Activated T-cell treated with anti-CD3 and anti-CD28 coated beads, Interleukin-2, amount 50 U/mL, for 24 hours (primary cell): ENCODE data around the gene FGD5.

Experiments used
- DNase-seq: peaks from one replicate; pipeline ENCODE4 v3.0.0-alpha.2; 2020
- H3K27ac Mint-ChIP-seq: 2 replicates; pipeline ENCODE4 v1.8.0; 2020; ENCODE audit warnings: mild to moderate bottlenecking, mixed read lengths
- H3K27me3 Mint-ChIP-seq: 2 replicates; pipeline ENCODE4 v1.8.0; 2020; ENCODE audit warnings: mixed read lengths
- H3K36me3 Mint-ChIP-seq: 2 replicates; pipeline ENCODE4 v1.8.0; 2020; ENCODE audit warnings: low read depth, mixed read lengths
- H3K4me1 Mint-ChIP-seq: 2 replicates; pipeline ENCODE4 v1.8.0; 2020; ENCODE audit warnings: low read depth, mixed read lengths
- H3K4me3 Mint-ChIP-seq: 2 replicates; pipeline ENCODE4 v1.8.0; 2020; ENCODE audit warnings: mild to moderate bottlenecking, moderate library complexity, mixed read lengths
- H3K9me3 Mint-ChIP-seq: 2 replicates; pipeline ENCODE4 v1.8.0; 2020; ENCODE audit warnings: mixed read lengths

FGD5 gene

DNA sequence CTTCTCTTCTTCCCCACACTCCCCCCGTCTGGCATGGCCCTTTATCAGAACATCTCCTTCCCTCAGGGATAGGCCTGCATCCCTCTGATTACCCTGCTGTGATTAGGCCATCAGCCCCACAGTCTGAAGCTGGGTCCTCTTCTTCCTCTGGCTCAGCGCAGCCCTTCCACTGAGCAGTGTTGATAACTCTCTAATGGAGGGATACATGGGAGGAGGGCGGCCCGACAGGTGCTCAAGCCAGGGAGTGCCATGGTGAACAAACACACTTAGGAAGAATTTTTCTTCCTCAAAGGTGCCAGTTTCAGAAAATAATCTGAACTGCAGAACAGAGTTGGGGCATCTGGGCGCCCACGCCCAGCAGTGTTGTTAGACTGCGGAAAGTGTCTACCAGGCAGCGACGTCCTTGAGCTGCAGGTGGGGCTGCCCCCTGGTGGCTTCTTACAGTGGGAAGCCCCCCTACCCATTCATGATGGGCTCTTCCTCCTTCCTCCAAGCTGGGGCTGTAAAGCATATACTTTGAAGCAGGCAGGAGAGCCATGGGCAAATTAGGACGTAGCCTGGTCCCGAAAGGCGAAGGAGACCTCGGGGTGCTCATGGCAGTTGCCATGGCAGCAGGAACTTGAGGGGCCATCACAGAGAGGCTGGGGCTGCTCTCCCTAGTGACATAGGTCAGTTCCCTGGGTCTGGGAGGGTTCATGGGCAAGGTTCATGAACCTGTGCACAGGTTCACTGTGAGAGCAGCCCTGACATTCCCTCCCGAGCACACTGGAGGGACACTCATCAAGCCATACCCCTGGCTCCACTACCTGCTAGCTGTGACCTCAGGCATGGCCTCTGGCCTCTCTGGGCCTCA, 95.4 kb downstream of the FGD5 start:
- DNase-seq, result no peak
- no peaks in the 10 kb centered on the region for H3K4me1 Mint-ChIP-seq
- no peak overlapping the region for H3K4me3 Mint-ChIP-seq
- peaks cover 4% of the 10 kb centered on the region for H3K27me3 Mint-ChIP-seq
- H3K36me3 Mint-ChIP-seq, result no peaks in the 10 kb centered on the region
- H3K9me3 Mint-ChIP-seq, result no peaks in the 10 kb centered on the region
- H3K27ac Mint-ChIP-seq, result no peak overlapping the region

DNA sequence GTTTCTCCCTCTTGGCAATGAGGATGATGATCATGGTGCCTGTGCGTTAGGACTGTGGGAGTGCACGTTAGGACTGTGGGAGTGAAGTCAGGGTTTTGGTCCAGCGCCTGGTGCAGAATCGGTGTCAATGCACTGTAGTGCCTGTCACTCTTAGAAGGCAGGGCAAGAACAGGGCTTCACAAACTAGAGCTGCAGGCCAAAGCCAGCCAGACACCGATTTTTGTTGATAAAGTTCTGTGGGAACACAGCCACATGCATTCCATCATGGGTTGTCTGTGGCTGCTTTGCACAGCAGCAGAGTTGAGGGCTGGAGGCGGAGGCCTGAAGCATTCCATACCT, 96.0 kb downstream of the FGD5 start:
- no peak overlapping the region for H3K4me3 Mint-ChIP-seq

DNA sequence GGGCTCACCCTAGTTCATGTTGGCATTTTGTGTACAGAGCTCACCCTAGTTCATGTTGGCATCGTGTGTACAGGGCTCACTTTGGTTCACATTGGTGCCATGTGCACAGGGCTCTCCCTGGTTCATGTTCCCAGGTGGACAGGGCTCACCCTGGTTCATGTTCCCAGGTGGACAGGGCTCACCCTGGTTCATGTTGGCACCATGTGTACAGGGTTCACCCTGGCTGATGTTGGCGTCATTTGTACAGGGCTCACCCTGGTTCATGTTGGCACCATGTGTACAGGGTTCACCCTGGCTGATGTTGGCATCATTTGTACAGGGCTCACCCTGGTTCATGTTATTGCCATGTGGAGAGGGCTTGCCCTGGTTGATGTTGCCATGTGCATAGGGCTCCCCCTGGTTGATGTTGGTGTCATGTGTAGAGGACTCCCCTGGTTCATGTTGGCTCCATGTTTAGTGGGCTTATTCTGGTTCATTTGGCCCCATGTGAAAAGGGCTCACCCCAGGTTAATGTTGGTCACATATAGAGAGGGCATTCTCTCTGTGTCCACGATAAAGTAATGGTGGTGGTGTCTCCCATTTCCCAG, 97.0 kb downstream of the FGD5 start:
- Mint-ChIP-seq H3K4me3 (no peak overlapping the region), H3K9me3 (no peaks in the 10 kb centered on the region), H3K4me1 (no peaks in the 10 kb centered on the region), H3K27ac (no peak overlapping the region), H3K36me3 (no peaks in the 10 kb centered on the region), H3K27me3 (peaks cover 4% of the 10 kb centered on the region)
- DNase-seq, result no peak

More for the DNA sequence above, 96.0 kb downstream of the FGD5 start:
- no peak for DNase-seq
- H3K36me3 Mint-ChIP-seq, result no peaks in the 10 kb centered on the region
- no peaks in the 10 kb centered on the region for H3K4me1 Mint-ChIP-seq
- no peak overlapping the region for H3K27ac Mint-ChIP-seq
- H3K27me3 Mint-ChIP-seq, result peaks cover 4% of the 10 kb centered on the region
- H3K9me3 Mint-ChIP-seq, result no peaks in the 10 kb centered on the region

- no peaks in the 10 kb centered on the region for H3K36me3 Mint-ChIP-seq
- no peaks in the 10 kb centered on the region for H3K9me3 Mint-ChIP-seq
- H3K4me3 Mint-ChIP-seq, result no peak overlapping the region
- no peak overlapping the region for H3K27ac Mint-ChIP-seq
- H3K27me3 Mint-ChIP-seq, result peaks cover 4% of the 10 kb centered on the region
- DNase-seq, result no peak
- H3K4me1 Mint-ChIP-seq, result no peaks in the 10 kb centered on the region
Observed at GRCh38 chr3:14918356-14918860, 99.6 kb downstream of the FGD5 start.

DNA sequence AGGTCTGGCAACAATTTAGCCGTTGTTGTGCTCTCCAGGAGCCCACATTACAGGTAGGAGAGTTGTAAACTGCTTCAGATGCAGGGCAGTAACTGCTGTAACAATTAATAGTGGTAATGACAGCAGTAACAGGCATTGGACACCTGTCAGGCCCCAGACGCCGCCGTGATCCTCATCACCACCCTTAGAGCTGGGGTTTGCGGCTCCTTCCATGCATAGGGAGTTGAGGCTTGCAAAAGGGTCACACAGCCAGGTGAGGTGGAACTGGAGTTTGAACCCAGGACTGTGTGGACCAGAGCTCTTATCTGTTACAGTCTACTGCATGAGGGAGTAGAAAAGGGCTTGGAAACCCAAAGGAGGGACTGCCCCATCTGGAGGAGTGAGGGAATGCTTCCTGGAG, 101.8 kb downstream of the FGD5 start:
- Mint-ChIP-seq H3K27me3 (no peaks in the 10 kb centered on the region), H3K9me3 (no peaks in the 10 kb centered on the region), H3K36me3 (no peaks in the 10 kb centered on the region), H3K27ac (no peak overlapping the region), H3K4me1 (no peaks in the 10 kb centered on the region), H3K4me3 (no peak overlapping the region)
- no peak for DNase-seq

GRCh38 chr3:14921034-14921616, 102.4 kb downstream of the FGD5 start:
- Mint-ChIP-seq H3K9me3 (no peaks in the 10 kb centered on the region), H3K27ac (no peak overlapping the region), H3K36me3 (no peaks in the 10 kb centered on the region), H3K4me3 (no peak overlapping the region), H3K4me1 (no peaks in the 10 kb centered on the region), H3K27me3 (no peaks in the 10 kb centered on the region)
- DNase-seq, result peak; percentile 89

DNA sequence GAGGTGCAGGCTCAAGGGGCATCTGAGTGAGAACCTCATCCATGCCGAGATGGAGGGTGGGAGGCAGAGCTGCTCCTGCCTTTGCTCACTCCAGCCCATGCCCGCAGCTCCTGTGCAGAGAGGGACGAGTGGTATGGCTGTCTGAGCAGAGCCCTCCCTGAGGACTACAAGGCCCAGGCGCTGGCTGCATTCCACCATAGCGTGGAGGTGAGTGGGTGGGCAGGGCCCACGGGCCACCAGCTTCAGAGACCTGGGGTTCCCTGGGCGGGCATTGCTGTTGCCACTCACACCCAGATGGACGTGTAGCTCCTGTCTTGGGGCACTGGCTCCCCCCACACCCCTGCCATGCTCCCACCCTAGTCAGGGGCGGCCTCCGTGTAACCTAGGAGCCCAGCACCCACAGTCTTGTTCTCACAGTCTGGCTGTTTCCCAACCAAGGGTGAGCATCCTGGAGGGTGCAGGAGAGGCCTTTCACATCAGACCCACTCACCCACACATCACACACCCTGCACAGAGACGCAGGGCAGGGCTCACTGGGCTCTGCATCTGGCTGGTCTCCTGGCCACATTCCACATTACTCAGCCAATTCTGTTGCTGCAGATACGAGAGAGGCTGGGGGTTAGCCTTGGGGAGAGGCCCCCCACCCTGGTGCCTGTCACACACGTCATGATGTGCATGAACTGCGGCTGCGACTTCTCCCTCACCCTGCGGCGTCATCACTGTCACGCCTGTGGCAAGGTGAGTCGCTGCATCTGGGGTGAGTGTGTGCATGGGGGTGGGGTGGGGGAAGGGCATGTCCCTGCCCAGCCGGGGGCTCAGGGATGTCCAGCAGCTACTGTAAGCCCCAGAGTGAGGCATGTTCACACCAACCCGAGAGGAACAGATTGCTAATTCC, 103.3 kb downstream of the FGD5 start:
- Mint-ChIP-seq H3K27ac (no peak overlapping the region), H3K36me3 (no peaks in the 10 kb centered on the region)

GRCh38 chr3:14922863-14923262, 104.1 kb downstream of the FGD5 start:
- H3K4me1 Mint-ChIP-seq, result no peaks in the 10 kb centered on the region
- no peaks in the 10 kb centered on the region for H3K27me3 Mint-ChIP-seq
- no peak for DNase-seq
- H3K36me3 Mint-ChIP-seq, result no peaks in the 10 kb centered on the region
- H3K9me3 Mint-ChIP-seq, result no peaks in the 10 kb centered on the region
- H3K27ac Mint-ChIP-seq, result no peak overlapping the region
- no peak overlapping the region for H3K4me3 Mint-ChIP-seq

More for the DNA sequence above, 103.3 kb downstream of the FGD5 start:
- Mint-ChIP-seq H3K4me3 (no peak overlapping the region), H3K9me3 (no peaks in the 10 kb centered on the region), H3K27me3 (no peaks in the 10 kb centered on the region), H3K4me1 (no peaks in the 10 kb centered on the region)
- no peak for DNase-seq

GRCh38 chr3:14923476-14923875, 104.7 kb downstream of the FGD5 start:
- Mint-ChIP-seq H3K4me1 (no peaks in the 10 kb centered on the region), H3K27ac (no peak overlapping the region), H3K36me3 (no peaks in the 10 kb centered on the region), H3K4me3 (no peak overlapping the region), H3K27me3 (no peaks in the 10 kb centered on the region), H3K9me3 (no peaks in the 10 kb centered on the region)
- no peak for DNase-seq

- H3K9me3 Mint-ChIP-seq, result no peaks in the 10 kb centered on the region
- H3K27me3 Mint-ChIP-seq, result no peaks in the 10 kb centered on the region
- no peaks in the 10 kb centered on the region for H3K36me3 Mint-ChIP-seq
- H3K4me3 Mint-ChIP-seq, result no peak overlapping the region
- no peak for DNase-seq
- H3K27ac Mint-ChIP-seq, result no peak overlapping the region
- H3K4me1 Mint-ChIP-seq, result no peaks in the 10 kb centered on the region
Observed at GRCh38 chr3:14925729-14926591, 107.2 kb downstream of the FGD5 start.

GRCh38 chr3:14926592-14926991, 107.8 kb downstream of the FGD5 start:
- DNase-seq, result no peak
- Mint-ChIP-seq H3K4me3 (no peak overlapping the region), H3K27me3 (no peaks in the 10 kb centered on the region), H3K4me1 (no peaks in the 10 kb centered on the region), H3K27ac (no peak overlapping the region), H3K36me3 (no peaks in the 10 kb centered on the region), H3K9me3 (no peaks in the 10 kb centered on the region)

- no peak overlapping the region for H3K27ac Mint-ChIP-seq
Observed at GRCh38 chr3:14927308-14927707, 108.5 kb downstream of the FGD5 start.

DNA sequence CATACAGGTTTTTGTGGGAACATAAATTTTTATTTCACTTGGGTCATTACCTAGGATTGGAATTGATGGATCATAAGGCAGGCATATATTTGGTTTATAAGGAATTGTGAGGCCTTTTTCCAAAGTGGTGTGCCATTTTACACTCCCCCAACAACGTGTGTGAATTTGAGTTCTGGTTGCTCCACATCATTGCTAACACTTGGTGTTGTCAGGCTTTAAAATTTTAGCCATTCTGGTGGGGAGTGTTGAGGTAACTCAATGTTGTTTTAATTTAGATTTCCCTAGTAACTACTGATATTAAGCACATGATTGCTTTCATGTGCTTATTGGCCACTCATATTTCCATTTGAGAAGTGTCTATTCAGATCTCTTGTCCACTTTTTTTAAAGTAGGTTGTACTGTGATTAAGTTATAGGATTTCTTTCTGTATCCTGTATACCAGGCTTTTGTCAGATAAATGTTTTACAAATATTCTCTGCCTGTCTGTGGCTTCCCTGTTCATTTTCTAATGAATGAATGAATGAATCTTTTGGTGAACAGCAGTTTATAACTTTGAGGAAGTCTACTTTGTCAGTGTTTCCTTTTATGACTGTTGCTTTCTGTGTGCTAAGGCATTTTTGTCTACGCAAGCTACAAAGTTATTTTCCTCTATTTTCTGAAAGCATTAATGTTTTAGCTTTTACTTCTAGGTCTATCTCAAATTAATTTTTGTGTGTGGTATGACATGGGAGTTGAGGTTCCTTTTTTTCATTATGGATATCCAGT, 110.7 kb downstream of the FGD5 start:
- H3K27me3 Mint-ChIP-seq, result no peaks in the 10 kb centered on the region
- DNase-seq, result no peak
- H3K4me1 Mint-ChIP-seq, result no peaks in the 10 kb centered on the region
- no peaks in the 10 kb centered on the region for H3K36me3 Mint-ChIP-seq
- no peak overlapping the region for H3K27ac Mint-ChIP-seq
- no peak overlapping the region for H3K4me3 Mint-ChIP-seq
- H3K9me3 Mint-ChIP-seq, result no peaks in the 10 kb centered on the region

More at GRCh38 chr3:14927308-14927707, 108.5 kb downstream of the FGD5 start:
- DNase-seq, result no peak
- no peaks in the 10 kb centered on the region for H3K27me3 Mint-ChIP-seq
- H3K4me1 Mint-ChIP-seq, result no peaks in the 10 kb centered on the region
- no peaks in the 10 kb centered on the region for H3K9me3 Mint-ChIP-seq
- H3K36me3 Mint-ChIP-seq, result no peaks in the 10 kb centered on the region
- H3K4me3 Mint-ChIP-seq, result no peak overlapping the region
